KMS-11 (cell line): ENCODE results near the gene MID1.

Source experiments
- H2AFZ ChIP-seq: fragments of 200-600 bp; sonication (generic); 2 replicates; pipeline ENCODE4 v1.6.1; 2016; ENCODE audit warnings: antibody characterized with exemption, mixed run types, low read depth
- H3K27ac ChIP-seq: fragments of 200-600 bp; sonication (generic); 2 replicates; pipeline ENCODE4 v1.6.1; 2016; ENCODE audit warnings: mild to moderate bottlenecking, mixed run types
- H3K27me3 ChIP-seq: fragments of 200-600 bp; sonication (generic); 2 replicates; pipeline ENCODE4 v1.6.1; 2017; ENCODE audit warnings: mild to moderate bottlenecking, low read depth, mixed run types, moderate library complexity; ENCODE audit not compliant: insufficient read depth
- H3K36me3 ChIP-seq: fragments of 200-600 bp; sonication (generic); 2 replicates; pipeline ENCODE4 v1.6.1; 2017; ENCODE audit warnings: mild to moderate bottlenecking, mixed run types; ENCODE audit not compliant: insufficient read depth
- H3K4me1 ChIP-seq: fragments of 200-600 bp; sonication (generic); 2 replicates; pipeline ENCODE4 v1.6.1; 2016; ENCODE audit warnings: mild to moderate bottlenecking, low read depth, mixed run types; ENCODE audit not compliant: poor library complexity, severe bottlenecking
- H3K4me2 ChIP-seq: fragments of 200-600 bp; sonication (generic); 2 replicates; pipeline ENCODE4 v1.7.0; 2016; ENCODE audit warnings: mild to moderate bottlenecking, mixed run types
- H3K4me3 ChIP-seq: fragments of 200-600 bp; sonication (generic); IDR thresholded peaks from 2 replicates; pipeline ENCODE4 v1.6.1; 2017; ENCODE audit warnings: low read depth, low read length, mixed read lengths; ENCODE audit not compliant: insufficient read depth
- H3K79me2 ChIP-seq: fragments of 200-600 bp; sonication (generic); 2 replicates; pipeline ENCODE4 v1.6.1; 2016; ENCODE audit warnings: low read depth, mixed run types; ENCODE audit not compliant: insufficient read depth
- H3K9ac ChIP-seq: fragments of 200-600 bp; sonication (generic); 2 replicates; pipeline ENCODE4 v1.6.1; 2016; ENCODE audit warnings: mild to moderate bottlenecking, mixed run types
- H4K20me1 ChIP-seq: fragments of 200-600 bp; sonication (generic); 2 replicates; pipeline ENCODE4 v1.6.1; 2016; ENCODE audit warnings: mild to moderate bottlenecking, mixed run types; ENCODE audit not compliant: insufficient read depth
- TF ChIP-seq, protein P1 (sequence below): fragments of 200-600 bp; sonication (generic); conservative IDR thresholded peaks from 2 replicates; pipeline ENCODE4 v1.6.1; 2017; ENCODE audit warnings: low read depth, mild to moderate bottlenecking, antibody characterized with exemption, low read length, moderate library complexity, mixed read lengths

Gene MID1

DNA sequence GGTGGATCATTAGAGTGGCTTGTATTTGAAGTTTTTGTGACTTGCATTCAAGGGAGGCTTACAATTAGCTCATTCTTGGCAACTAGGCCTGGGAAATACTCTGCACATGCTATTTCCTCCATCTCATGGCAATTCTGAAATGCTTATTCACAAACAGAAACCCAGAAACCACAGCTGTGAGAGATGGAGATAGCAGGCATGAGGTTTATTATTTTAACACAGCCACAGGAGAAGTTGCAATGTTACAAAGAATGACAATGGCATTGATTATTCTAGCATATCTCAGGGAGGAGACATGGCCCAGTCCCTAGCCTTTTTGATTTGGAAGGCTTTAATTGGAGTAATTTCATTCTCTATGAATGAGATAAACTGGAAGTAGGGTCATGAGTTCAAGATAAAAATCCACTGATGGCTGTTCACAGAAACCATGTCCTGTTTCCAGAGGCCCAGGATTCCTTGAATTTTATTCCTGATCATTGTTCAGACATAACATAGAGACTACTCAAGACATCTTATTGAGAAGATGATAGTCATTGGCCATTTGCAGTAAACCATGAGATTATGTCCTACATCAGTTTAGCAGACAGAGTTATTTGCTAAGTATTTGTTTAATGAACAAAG, 123.9 kb downstream of the MID1 start:
- Histone ChIP-seq H3K27me3 (no peaks in the 10 kb centered on the region), H3K4me2 (no peak overlapping the region), H2AFZ (no peak overlapping the region), H3K4me3 (no peak overlapping the region), H4K20me1 (no peaks in the 10 kb centered on the region), H3K36me3 (no peaks in the 10 kb centered on the region), H3K9ac (no peak overlapping the region), H3K4me1 (peaks cover 15% of the 10 kb centered on the region), H3K79me2 (no peaks in the 10 kb centered on the region), H3K27ac (no peak overlapping the region)
- TF ChIP-seq, protein P1, sequence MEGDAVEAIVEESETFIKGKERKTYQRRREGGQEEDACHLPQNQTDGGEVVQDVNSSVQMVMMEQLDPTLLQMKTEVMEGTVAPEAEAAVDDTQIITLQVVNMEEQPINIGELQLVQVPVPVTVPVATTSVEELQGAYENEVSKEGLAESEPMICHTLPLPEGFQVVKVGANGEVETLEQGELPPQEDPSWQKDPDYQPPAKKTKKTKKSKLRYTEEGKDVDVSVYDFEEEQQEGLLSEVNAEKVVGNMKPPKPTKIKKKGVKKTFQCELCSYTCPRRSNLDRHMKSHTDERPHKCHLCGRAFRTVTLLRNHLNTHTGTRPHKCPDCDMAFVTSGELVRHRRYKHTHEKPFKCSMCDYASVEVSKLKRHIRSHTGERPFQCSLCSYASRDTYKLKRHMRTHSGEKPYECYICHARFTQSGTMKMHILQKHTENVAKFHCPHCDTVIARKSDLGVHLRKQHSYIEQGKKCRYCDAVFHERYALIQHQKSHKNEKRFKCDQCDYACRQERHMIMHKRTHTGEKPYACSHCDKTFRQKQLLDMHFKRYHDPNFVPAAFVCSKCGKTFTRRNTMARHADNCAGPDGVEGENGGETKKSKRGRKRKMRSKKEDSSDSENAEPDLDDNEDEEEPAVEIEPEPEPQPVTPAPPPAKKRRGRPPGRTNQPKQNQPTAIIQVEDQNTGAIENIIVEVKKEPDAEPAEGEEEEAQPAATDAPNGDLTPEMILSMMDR, result no peak

DNA sequence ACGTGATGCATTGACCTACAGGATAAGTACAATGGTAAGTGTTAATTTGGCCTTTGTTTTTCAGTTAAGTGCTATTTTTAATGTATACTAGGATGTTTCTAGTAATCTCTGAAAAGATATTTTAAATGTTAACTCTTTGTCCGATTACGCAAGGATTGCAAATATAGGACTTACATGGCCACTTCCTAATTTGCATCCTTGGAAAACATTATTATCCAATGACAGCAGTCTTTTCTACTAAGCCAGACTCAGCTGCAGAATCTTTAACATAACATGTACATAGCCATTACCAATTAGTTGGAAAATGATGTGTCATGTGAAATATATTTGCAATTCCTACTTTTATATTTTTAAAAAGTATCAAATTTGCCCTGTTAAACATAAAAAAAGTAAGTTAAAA, 124.7 kb downstream of the MID1 start:
- Histone ChIP-seq H3K27ac (no peak overlapping the region), H3K4me1 (peaks cover 15% of the 10 kb centered on the region), H4K20me1 (no peaks in the 10 kb centered on the region), H3K4me2 (no peak overlapping the region), H3K79me2 (no peaks in the 10 kb centered on the region), H2AFZ (no peak overlapping the region), H3K36me3 (no peaks in the 10 kb centered on the region), H3K9ac (no peak overlapping the region), H3K4me3 (no peak overlapping the region), H3K27me3 (no peaks in the 10 kb centered on the region)
- TF ChIP-seq, protein P1, result no peak

DNA sequence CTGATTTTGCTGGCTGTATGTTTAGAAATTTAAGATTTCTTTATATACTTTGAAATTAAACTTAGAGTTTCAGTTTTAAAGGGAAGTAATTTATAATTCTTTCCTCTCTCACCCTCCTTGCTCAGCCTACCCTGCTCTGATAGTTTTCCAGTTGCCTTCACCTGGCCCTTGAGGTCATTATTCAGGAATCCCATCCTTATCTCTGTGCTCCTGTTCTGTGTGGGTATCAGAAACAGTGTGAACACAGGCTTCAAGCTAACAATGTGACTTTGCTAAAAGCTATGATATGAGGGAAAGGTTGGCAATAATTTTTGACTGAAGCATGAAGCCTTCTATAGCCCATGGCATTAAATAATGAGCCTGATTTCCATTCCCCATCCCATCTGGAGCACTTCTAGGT, 128.1 kb downstream of the MID1 start:
- Histone ChIP-seq H3K9ac (no peak overlapping the region), H3K79me2 (no peaks in the 10 kb centered on the region), H2AFZ (no peak overlapping the region), H3K27me3 (no peaks in the 10 kb centered on the region), H3K4me3 (no peak overlapping the region), H3K36me3 (no peaks in the 10 kb centered on the region), H3K4me1 (peaks cover 15% of the 10 kb centered on the region), H3K27ac (no peak overlapping the region), H3K4me2 (no peak overlapping the region), H4K20me1 (no peaks in the 10 kb centered on the region)
- TF ChIP-seq, protein P1, result no peak

DNA sequence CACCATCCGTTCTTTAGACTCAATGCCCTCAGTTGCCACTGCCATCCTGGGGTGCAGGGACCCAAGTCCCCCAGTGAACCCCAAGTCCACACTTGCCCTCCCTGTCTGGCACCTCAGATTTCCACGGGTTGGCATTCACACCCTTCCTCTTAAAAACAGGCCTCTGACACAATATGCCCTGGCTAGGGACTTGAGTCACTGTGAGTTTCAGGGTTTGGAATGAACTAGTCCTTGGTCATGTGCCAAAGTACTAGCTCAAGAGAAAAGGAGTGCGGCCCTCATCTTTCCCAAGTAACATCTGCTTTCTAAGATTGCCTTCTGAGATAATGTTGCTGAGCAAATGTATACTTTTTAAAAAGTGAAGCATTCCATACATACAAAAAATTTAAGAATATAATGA, 134.0 kb downstream of the MID1 start:
- Histone ChIP-seq H3K27ac (no peak overlapping the region), H3K9ac (no peak overlapping the region), H3K36me3 (no peaks in the 10 kb centered on the region), H2AFZ (no peak overlapping the region), H3K79me2 (no peaks in the 10 kb centered on the region), H3K4me2 (no peak overlapping the region), H3K4me1 (no peaks in the 10 kb centered on the region), H3K27me3 (no peaks in the 10 kb centered on the region), H3K4me3 (no peak overlapping the region), H4K20me1 (no peaks in the 10 kb centered on the region)
- TF ChIP-seq, protein P1, result no peak
